NB4 (cell line): Measurements from ENCODE around the gene C1RL.

Experiments used
- DNase-seq: peaks from one replicate; pipeline ENCODE4 v3.0.0; 2010; ENCODE audit warnings: low read depth
- H3K4me3 ChIP-seq: one replicate; pipeline ENCODE4 v1.5.1; 2011; ENCODE audit warnings: mild to moderate bottlenecking, low read depth, low read length, moderate library complexity
- MYC ChIP-seq: IDR thresholded peaks from 2 replicates; pipeline ENCODE4 v1.6.1; 2011; ENCODE audit warnings: low read depth, low read length
- POLR2A ChIP-seq: IDR thresholded peaks from 2 replicates; pipeline ENCODE4 v1.6.1; 2011; ENCODE audit warnings: mild to moderate bottlenecking; ENCODE audit not compliant: insufficient read length; ENCODE audit errors: extremely low read depth
- TF ChIP-seq, protein P1 (sequence below): IDR thresholded peaks from 2 replicates; pipeline ENCODE4 v1.6.1; 2011; ENCODE audit warnings: low read depth, low read length
- TF ChIP-seq, protein P2 (sequence below): IDR thresholded peaks from one replicate; pipeline ENCODE4 v1.5.1; 2012; ENCODE audit warnings: low read depth, low read length

The C1RL gene

DNA sequence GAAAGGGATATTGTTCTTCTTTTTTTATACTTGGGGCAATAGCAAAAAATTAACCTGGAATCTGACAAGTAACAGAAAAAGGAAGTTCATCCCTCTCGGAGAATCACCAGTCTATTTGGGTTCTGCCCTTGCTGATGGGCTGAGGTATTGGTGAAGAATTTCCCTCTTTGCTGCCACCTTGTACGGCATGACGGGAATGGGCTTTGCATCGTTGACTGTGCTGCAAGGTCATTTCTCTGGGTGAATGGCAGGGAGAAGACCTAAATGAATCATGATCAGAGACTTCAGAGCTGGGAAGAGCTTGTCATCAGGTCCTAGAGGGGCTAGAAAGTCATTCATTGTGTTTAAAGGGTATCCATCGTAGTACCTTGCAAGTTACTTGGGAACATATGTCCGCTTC lies 36.5 kb downstream of the C1RL start:
- no peak for DNase-seq
- TF ChIP-seq, protein P1, sequence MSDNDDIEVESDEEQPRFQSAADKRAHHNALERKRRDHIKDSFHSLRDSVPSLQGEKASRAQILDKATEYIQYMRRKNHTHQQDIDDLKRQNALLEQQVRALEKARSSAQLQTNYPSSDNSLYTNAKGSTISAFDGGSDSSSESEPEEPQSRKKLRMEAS = no peak
- TF ChIP-seq POLR2A (no peak), MYC (no peak)
- no peak overlapping the region for H3K4me3 ChIP-seq

DNA sequence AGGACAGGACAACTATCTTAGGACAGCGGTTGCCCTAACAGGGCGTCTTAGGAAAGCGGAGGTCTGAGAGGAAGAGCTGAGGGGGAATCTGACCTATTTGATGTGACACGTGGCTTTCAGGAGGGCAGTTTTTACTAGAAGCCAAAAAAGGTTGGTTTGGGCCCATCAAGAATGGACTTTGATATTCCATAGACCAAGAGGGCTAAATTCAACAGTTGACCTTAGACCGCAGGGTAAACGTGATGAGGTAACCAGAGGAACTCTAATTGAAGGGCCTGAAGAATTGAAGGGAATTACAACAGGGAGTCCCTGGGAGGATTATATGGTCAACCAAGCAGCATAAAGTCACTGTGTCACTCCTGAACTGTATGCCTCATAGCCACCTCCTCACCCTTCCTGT lies 37.0 kb downstream of the C1RL start:
- TF ChIP-seq, protein P1 = no peak
- no peak for TF ChIP-seq POLR2A
- TF ChIP-seq, protein P2, sequence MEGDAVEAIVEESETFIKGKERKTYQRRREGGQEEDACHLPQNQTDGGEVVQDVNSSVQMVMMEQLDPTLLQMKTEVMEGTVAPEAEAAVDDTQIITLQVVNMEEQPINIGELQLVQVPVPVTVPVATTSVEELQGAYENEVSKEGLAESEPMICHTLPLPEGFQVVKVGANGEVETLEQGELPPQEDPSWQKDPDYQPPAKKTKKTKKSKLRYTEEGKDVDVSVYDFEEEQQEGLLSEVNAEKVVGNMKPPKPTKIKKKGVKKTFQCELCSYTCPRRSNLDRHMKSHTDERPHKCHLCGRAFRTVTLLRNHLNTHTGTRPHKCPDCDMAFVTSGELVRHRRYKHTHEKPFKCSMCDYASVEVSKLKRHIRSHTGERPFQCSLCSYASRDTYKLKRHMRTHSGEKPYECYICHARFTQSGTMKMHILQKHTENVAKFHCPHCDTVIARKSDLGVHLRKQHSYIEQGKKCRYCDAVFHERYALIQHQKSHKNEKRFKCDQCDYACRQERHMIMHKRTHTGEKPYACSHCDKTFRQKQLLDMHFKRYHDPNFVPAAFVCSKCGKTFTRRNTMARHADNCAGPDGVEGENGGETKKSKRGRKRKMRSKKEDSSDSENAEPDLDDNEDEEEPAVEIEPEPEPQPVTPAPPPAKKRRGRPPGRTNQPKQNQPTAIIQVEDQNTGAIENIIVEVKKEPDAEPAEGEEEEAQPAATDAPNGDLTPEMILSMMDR = no peak
- H3K4me3 ChIP-seq = no peak overlapping the region
- no peak for DNase-seq

DNA sequence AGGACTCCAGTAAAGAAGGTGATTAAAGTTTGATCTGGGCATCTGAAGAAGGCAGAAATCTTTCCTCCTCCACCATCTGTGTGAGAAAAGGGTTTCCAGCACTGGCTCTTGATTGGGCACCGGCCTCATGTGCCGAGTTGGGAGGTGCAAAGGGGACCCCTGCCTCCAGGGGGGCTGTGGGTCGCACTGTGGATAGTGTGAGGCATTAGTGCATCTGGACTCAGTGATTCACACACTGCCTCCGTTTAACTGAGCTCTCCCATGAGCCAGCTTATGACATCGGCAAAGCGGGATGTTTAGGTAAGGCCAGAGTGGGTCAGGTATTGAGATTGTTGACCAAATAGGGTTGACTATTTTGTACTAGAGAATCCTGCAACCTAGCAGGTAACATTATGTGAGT lies 39.6 kb downstream of the C1RL start:
- TF ChIP-seq, protein P1 = no peak
- TF ChIP-seq MYC = no peak

DNA sequence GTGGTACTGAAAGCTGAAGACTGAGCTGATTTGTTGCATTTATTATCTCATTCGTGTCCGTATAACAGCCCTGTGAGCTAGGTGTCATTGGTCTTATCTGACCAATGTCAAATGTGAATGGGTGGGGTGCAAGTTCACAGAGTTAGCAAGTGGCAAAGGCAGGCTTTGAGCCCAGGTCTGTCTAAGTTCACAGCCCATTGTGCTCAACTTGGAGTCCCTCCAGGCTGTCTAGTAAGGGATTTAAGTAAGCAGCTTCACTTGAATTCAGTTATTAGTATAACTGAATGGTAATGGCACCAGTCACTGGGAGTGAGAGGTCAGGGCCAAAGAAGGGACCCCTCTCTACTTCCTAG lies 40.0 kb downstream of the C1RL start:
- H3K4me3 ChIP-seq = no peak overlapping the region
- no peak for DNase-seq
- TF ChIP-seq, protein P1 = no peak
- TF ChIP-seq MYC (no peak), POLR2A (no peak)
- TF ChIP-seq, protein P2 = no peak

More for the DNA sequence above, 39.6 kb downstream of the C1RL start:
- no peak for DNase-seq
- no peak overlapping the region for H3K4me3 ChIP-seq

DNA sequence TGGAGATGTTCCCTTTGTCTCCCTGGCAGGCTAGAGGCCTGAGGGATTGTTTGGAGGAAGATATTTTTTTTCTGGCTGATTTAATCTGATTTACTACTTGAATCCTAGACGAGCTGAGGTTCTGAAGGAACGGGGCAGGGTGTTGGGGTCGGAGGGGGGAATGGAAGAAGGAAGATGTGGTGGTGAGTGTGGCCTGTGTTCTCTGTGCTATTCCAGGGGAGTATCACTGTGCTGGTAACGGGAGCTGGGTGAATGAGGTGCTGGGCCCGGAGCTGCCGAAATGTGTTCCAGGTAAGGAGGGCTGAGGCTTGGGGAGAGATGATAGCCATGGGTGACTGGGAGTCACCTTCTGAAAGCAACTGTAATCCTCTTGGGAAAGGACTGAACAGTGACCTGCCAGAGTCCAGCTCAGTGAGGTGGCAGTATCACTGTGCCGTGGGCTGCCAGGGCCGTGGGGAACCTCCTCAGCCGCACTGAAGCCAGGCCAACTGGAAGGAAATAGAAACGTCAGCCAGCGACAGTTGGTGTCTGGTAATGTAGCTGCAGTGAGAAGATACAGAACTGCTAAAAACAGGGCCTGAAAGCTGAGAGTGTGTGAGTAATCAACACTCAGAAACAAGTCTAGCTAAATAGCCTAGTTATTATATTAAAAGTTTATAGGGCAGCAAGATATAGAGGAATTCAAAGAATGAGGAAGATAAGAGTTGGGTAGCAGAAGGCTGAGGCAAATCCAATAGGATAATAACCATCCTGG lies 40.6 kb downstream of the C1RL start:
- TF ChIP-seq POLR2A (no peak), MYC (no peak)
- TF ChIP-seq, protein P2 = no peak
- TF ChIP-seq, protein P1 = no peak
- no peak overlapping the region for H3K4me3 ChIP-seq
- DNase-seq = no peak

DNA sequence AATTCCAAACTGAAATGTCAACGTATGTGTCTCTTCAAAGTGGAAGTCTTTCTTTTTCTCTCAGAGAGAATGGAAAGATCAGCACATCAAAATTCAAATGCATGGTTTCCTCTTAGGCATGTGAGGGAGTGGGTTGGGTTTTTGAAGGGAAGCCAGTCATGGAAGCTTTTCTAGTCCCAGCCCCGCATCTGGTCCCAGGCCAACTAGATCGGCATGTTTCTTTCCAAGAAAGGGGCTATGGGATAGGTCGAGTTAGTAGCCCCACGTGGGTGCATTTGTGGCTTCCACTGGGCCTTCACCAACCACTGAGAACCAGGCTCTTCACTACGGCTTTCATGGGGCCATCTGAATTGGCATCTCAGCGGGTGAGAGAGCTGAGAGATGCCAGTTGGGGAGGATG lies 41.9 kb downstream of the C1RL start:
- DNase-seq = no peak
- TF ChIP-seq MYC = no peak
- no peak for TF ChIP-seq POLR2A
- TF ChIP-seq, protein P2 = no peak
- H3K4me3 ChIP-seq = no peak overlapping the region

DNA sequence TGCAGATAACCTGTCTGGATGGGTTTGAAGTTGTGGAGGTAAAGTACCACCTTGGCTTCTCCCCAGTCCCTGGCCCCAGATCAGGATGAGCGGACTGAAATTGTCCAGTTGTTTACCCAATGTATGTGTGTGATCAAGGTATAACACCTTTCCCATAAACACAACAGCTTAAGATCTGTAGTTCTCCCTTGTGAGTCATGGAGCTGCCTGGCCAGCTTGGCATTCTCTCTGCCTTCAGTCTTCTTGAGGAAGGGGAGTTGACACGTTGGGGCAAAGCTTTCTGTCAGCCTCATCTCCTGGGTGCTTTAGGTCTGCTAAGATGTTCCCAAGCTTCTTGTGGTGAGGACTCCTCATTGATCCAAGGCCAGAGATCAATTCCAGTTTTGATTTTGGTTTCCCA lies 42.4 kb downstream of the C1RL start:
- TF ChIP-seq, protein P1 = no peak
- no peak for TF ChIP-seq MYC
- TF ChIP-seq, protein P2 = no peak
- TF ChIP-seq POLR2A = no peak
- no peak overlapping the region for H3K4me3 ChIP-seq
- DNase-seq = no peak
